Stimulated activated CD8-positive, alpha-beta memory T cell treated with anti-CD3 and anti-CD28 coated beads, Interleukin-2, amount 100 ng/mL, for 1 hour (primary cell): ENCODE data around the gene EZR.

ENCODE experiments used
- DNase-seq, 2 donors: peaks; one replicate each; pipeline ENCODE4 v3.0.0-alpha.2; 2020; ENCODE audit warnings: low read depth in 2 of 2

EZR gene

GRCh38 chr6:158818581-158819212 lies 471 bp downstream of the EZR start:
- DNase-seq: peak; percentile 34

- DNase-seq: peak; percentile 71 to 72
Observed at GRCh38 chr6:158817728-158818580, 1.2 kb downstream of the EZR start.

GRCh38 chr6:158816803-158817727 lies 2.1 kb downstream of the EZR start:
- no peak for DNase-seq

- no peak for DNase-seq
Observed at GRCh38 chr6:158816329-158816728, 2.8 kb downstream of the EZR start.

GRCh38 chr6:158815907-158816306 lies 3.3 kb downstream of the EZR start:
- no peak for DNase-seq

GRCh38 chr6:158815379-158815724 lies 3.8 kb downstream of the EZR start:
- no peak for DNase-seq

- no peak for DNase-seq
Observed at GRCh38 chr6:158813032-158813431, 6.1 kb downstream of the EZR start.

- no peak for DNase-seq
Observed at GRCh38 chr6:158812611-158813010, 6.6 kb downstream of the EZR start.

GRCh38 chr6:158810155-158811095 lies 8.7 kb downstream of the EZR start:
- DNase-seq: no peak

GRCh38 chr6:158808941-158809678 lies 10.1 kb downstream of the EZR start:
- no peak for DNase-seq

GRCh38 chr6:158808442-158808833 lies 10.7 kb downstream of the EZR start:
- no peak for DNase-seq

GRCh38 chr6:158807515-158808441 lies 11.4 kb downstream of the EZR start:
- DNase-seq: no peak

- no peak for DNase-seq
Observed at GRCh38 chr6:158805698-158806377, 13.3 kb downstream of the EZR start.

GRCh38 chr6:158804207-158804606 lies 15.0 kb downstream of the EZR start:
- DNase-seq: no peak

- no peak for DNase-seq
Observed at GRCh38 chr6:158803733-158804143, 15.4 kb downstream of the EZR start.

GRCh38 chr6:158801655-158802294 lies 17.4 kb downstream of the EZR start:
- DNase-seq: no peak

- DNase-seq: no peak
Observed at GRCh38 chr6:158799051-158799792, 19.9 kb downstream of the EZR start.

GRCh38 chr6:158798311-158798710 lies 20.9 kb downstream of the EZR start:
- no peak for DNase-seq
